GM23338 (cell line): ENCODE measurements around the gene GOLT1A. TPM values are rescaled to one million over a fixed set of nuclear protein-coding genes. Genes with fewer than 3 reads are reported as not detected.

Source experiments
- ATAC-seq: fragments of 200-7000 bp; cut with Tn5 transposase; 3 replicates; pipeline ENCODE4 v1.9.1; 2020
- DNase-seq: peaks from one replicate; pipeline ENCODE4 v3.0.0-alpha.2; 2015; ENCODE audit warnings: low spot score
- H2AFZ ChIP-seq: fragments of 200-600 bp; sonication (generic); 2 replicates; pipeline ENCODE4 v1.8.0; 2016; ENCODE audit warnings: antibody characterized with exemption, mild to moderate bottlenecking, moderate library complexity
- H3F3A ChIP-seq: fragments of 200-600 bp; sonication (generic); replicated peaks from 2 replicates; pipeline ENCODE4 v1.8.0; 2017; ENCODE audit warnings: antibody characterized with exemption, mixed run types, low read depth
- H3K27ac ChIP-seq: fragments of 200-600 bp; sonication (generic); 2 replicates; pipeline ENCODE4 v1.6.1; 2016; ENCODE audit warnings: low read depth
- H3K27me3 ChIP-seq: fragments of 200-600 bp; sonication (generic); 2 replicates; pipeline ENCODE4 v1.8.0; 2016; ENCODE audit warnings: mild to moderate bottlenecking, mixed run types, moderate library complexity; ENCODE audit not compliant: insufficient read depth
- H3K36me3 ChIP-seq: fragments of 200-600 bp; sonication (generic); 2 replicates; pipeline ENCODE4 v1.8.0; 2016; ENCODE audit warnings: mild to moderate bottlenecking; ENCODE audit not compliant: insufficient read depth
- H3K4me1 ChIP-seq: fragments of 200-600 bp; sonication (generic); 2 replicates; pipeline ENCODE4 v1.8.0; 2016; ENCODE audit warnings: mild to moderate bottlenecking, moderate library complexity; ENCODE audit not compliant: insufficient read depth
- H3K4me2 ChIP-seq: fragments of 200-600 bp; sonication (generic); 2 replicates; pipeline ENCODE4 v1.7.1; 2017; ENCODE audit warnings: mixed run types
- H3K4me3 ChIP-seq: fragments of 200-600 bp; sonication (generic); 2 replicates; pipeline ENCODE4 v1.6.1; 2016; ENCODE audit warnings: mixed run types
- H3K79me2 ChIP-seq: fragments of 200-600 bp; sonication (generic); replicated peaks from 2 replicates; pipeline ENCODE4 v1.8.0; 2017; ENCODE audit warnings: mild to moderate bottlenecking; ENCODE audit not compliant: insufficient read depth
- H3K9me2 ChIP-seq: fragments of 200-600 bp; sonication (generic); 2 replicates; pipeline ENCODE4 v1.8.0; 2017; ENCODE audit not compliant: insufficient read depth
- H4K20me1 ChIP-seq: fragments of 200-600 bp; sonication (generic); replicated peaks from 2 replicates; pipeline ENCODE4 v1.8.0; 2017; ENCODE audit warnings: mild to moderate bottlenecking; ENCODE audit not compliant: insufficient read depth
- H3K27ac Mint-ChIP-seq: 2 replicates; pipeline ENCODE4 v1.8.0; 2020; ENCODE audit warnings: inconsistent platforms, mild to moderate bottlenecking, moderate library complexity, mixed read lengths
- H3K27me3 Mint-ChIP-seq: 3 replicates; pipeline ENCODE4 v1.8.0; 2022; ENCODE audit warnings: low read depth, mild to moderate bottlenecking, moderate library complexity, mixed read lengths, inconsistent platforms; ENCODE audit not compliant: insufficient read depth, poor library complexity
- H3K36me3 Mint-ChIP-seq: 3 replicates; pipeline ENCODE4 v1.8.0; 2021; ENCODE audit warnings: low read depth, mild to moderate bottlenecking, inconsistent platforms, moderate library complexity, mixed read lengths
- H3K4me1 Mint-ChIP-seq: 3 replicates; pipeline ENCODE4 v1.8.0; 2020; ENCODE audit warnings: mild to moderate bottlenecking, inconsistent platforms, mixed read lengths
- H3K4me3 Mint-ChIP-seq: 3 replicates; pipeline ENCODE4 v1.8.0; 2021; ENCODE audit warnings: moderate library complexity, mild to moderate bottlenecking, inconsistent platforms, mixed read lengths
- H3K9me3 Mint-ChIP-seq: 3 replicates; pipeline ENCODE4 v1.8.0; 2020; ENCODE audit warnings: moderate library complexity, mild to moderate bottlenecking, inconsistent platforms, mixed read lengths
- CTCF ChIP-seq, 2 experiments: fragments of 200-600 bp in 1 of 2; sonication (generic) in 1 of 2; conservative IDR thresholded peaks; 2 replicates each; pipeline versions ENCODE4 v1.5.1 to v1.6.1; 2016 to 2017; ENCODE audit warnings: antibody characterized with exemption in 2 of 2, low read depth in 2 of 2, mild to moderate bottlenecking in 2 of 2, moderate library complexity in 1 of 2
- JUNB ChIP-seq: IDR thresholded peaks from one replicate; pipeline ENCODE4 v1.6.1; 2016; ENCODE audit warnings: antibody characterized with exemption; ENCODE audit not compliant: unreplicated experiment
- POLR2AphosphoS5 ChIP-seq: IDR thresholded peaks from 2 replicates; pipeline ENCODE4 v1.6.1; 2016; ENCODE audit warnings: antibody characterized with exemption, low read depth
- polyA plus RNA-seq: library from polyadenylated mRNA; unstranded; fragments of >200 nt; fragmentation: Nextera tagmentation; extraction: Ambion mirVana; gene quantifications from 2 replicates; pipeline ENCODE4 v1.2.1, GENCODE V29; 2016
- total RNA-seq: library from RNA; depleted of rRNA; stranded (reverse); fragments of >200 nt; shearing (Covaris generic); gene quantifications from 2 replicates; pipeline ENCODE4 v1.2.3, GENCODE V29; 2014
- TF ChIP-seq, protein P1 (sequence below): fragments of 250-450 bp; sonication (Bioruptor Pico); IDR thresholded peaks from 2 replicates; pipeline ENCODE4 v1.5.0; 2020; ENCODE audit warnings: mild to moderate bottlenecking, moderate library complexity
- TF ChIP-seq, protein P2 (sequence below): IDR thresholded peaks from one replicate; pipeline ENCODE4 v1.6.1; 2018; ENCODE audit warnings: antibody characterized with exemption; ENCODE audit not compliant: unreplicated experiment

GOLT1A gene
- total and polyA plus RNA-seq, 2 experiments from 2014 or later = 3.0 to 7.2 TPM

GRCh38 chr1:204251286-204251685 is 37.5 kb upstream of the GOLT1A start (continued):
- TF ChIP-seq, protein P1, sequence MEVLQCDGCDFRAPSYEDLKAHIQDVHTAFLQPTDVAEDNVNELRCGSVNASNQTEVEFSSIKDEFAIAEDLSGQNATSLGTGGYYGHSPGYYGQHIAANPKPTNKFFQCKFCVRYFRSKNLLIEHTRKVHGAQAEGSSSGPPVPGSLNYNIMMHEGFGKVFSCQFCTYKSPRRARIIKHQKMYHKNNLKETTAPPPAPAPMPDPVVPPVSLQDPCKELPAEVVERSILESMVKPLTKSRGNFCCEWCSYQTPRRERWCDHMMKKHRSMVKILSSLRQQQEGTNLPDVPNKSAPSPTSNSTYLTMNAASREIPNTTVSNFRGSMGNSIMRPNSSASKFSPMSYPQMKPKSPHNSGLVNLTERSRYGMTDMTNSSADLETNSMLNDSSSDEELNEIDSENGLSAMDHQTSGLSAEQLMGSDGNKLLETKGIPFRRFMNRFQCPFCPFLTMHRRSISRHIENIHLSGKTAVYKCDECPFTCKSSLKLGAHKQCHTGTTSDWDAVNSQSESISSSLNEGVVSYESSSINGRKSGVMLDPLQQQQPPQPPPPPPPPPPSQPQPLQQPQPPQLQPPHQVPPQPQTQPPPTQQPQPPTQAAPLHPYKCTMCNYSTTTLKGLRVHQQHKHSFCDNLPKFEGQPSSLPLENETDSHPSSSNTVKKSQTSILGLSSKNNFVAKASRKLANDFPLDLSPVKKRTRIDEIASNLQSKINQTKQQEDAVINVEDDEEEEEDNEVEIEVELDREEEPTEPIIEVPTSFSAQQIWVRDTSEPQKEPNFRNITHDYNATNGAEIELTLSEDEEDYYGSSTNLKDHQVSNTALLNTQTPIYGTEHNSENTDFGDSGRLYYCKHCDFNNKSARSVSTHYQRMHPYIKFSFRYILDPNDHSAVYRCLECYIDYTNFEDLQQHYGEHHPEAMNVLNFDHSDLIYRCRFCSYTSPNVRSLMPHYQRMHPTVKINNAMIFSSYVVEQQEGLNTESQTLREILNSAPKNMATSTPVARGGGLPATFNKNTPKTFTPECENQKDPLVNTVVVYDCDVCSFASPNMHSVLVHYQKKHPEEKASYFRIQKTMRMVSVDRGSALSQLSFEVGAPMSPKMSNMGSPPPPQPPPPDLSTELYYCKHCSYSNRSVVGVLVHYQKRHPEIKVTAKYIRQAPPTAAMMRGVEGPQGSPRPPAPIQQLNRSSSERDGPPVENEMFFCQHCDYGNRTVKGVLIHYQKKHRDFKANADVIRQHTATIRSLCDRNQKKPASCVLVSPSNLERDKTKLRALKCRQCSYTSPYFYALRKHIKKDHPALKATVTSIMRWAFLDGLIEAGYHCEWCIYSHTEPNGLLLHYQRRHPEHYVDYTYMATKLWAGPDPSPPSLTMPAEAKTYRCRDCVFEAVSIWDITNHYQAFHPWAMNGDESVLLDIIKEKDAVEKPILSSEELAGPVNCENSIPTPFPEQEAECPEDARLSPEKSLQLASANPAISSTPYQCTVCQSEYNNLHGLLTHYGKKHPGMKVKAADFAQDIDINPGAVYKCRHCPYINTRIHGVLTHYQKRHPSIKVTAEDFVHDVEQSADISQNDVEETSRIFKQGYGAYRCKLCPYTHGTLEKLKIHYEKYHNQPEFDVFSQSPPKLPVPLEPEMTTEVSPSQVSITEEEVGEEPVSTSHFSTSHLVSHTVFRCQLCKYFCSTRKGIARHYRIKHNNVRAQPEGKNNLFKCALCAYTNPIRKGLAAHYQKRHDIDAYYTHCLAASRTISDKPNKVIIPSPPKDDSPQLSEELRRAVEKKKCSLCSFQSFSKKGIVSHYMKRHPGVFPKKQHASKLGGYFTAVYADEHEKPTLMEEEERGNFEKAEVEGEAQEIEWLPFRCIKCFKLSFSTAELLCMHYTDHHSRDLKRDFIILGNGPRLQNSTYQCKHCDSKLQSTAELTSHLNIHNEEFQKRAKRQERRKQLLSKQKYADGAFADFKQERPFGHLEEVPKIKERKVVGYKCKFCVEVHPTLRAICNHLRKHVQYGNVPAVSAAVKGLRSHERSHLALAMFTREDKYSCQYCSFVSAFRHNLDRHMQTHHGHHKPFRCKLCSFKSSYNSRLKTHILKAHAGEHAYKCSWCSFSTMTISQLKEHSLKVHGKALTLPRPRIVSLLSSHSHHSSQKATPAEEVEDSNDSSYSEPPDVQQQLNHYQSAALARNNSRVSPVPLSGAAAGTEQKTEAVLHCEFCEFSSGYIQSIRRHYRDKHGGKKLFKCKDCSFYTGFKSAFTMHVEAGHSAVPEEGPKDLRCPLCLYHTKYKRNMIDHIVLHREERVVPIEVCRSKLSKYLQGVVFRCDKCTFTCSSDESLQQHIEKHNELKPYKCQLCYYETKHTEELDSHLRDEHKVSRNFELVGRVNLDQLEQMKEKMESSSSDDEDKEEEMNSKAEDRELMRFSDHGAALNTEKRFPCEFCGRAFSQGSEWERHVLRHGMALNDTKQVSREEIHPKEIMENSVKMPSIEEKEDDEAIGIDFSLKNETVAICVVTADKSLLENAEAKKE (CRISPR knock-in tag) = no peak
- TF ChIP-seq, protein P2, sequence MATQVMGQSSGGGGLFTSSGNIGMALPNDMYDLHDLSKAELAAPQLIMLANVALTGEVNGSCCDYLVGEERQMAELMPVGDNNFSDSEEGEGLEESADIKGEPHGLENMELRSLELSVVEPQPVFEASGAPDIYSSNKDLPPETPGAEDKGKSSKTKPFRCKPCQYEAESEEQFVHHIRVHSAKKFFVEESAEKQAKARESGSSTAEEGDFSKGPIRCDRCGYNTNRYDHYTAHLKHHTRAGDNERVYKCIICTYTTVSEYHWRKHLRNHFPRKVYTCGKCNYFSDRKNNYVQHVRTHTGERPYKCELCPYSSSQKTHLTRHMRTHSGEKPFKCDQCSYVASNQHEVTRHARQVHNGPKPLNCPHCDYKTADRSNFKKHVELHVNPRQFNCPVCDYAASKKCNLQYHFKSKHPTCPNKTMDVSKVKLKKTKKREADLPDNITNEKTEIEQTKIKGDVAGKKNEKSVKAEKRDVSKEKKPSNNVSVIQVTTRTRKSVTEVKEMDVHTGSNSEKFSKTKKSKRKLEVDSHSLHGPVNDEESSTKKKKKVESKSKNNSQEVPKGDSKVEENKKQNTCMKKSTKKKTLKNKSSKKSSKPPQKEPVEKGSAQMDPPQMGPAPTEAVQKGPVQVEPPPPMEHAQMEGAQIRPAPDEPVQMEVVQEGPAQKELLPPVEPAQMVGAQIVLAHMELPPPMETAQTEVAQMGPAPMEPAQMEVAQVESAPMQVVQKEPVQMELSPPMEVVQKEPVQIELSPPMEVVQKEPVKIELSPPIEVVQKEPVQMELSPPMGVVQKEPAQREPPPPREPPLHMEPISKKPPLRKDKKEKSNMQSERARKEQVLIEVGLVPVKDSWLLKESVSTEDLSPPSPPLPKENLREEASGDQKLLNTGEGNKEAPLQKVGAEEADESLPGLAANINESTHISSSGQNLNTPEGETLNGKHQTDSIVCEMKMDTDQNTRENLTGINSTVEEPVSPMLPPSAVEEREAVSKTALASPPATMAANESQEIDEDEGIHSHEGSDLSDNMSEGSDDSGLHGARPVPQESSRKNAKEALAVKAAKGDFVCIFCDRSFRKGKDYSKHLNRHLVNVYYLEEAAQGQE = no peak
- TF ChIP-seq POLR2AphosphoS5 = no peak

- DNase-seq = no peak
- no peak overlapping the region for H3K4me2 ChIP-seq
- H2AFZ ChIP-seq = no peak overlapping the region
- Mint-ChIP-seq H3K36me3 (peaks cover 20% of the 10 kb centered on the region; the same call in 2 of the 3 replicates), H3K27ac (no peak overlapping the region), H3K9me3 (no peaks in the 10 kb centered on the region), H3K4me1 (peaks cover 49% of the 10 kb centered on the region), H3K4me3 (no peak overlapping the region), H3K27me3 (peaks cover 8% of the 10 kb centered on the region)
- H3K27ac ChIP-seq = no peak overlapping the region
- no peaks in the 10 kb centered on the region for H4K20me1 ChIP-seq
- ATAC-seq = no peak
- no peak for TF ChIP-seq JUNB
- TF ChIP-seq CTCF (conservative IDR thresholded peaks at IDR 0.05; ENCODE audit: low read depth in 2 of 2) = peak in 1 of 2 experiments; percentile 27; a peak in 2 of 4 replicates
- no peaks in the 10 kb centered on the region for H3K27me3 ChIP-seq
- H3F3A ChIP-seq = peaks cover 5% of the 10 kb centered on the region; the same call in 1 of the 2 replicates
- H3K9me2 ChIP-seq = no peaks in the 10 kb centered on the region
- peaks cover 24% of the 10 kb centered on the region for H3K4me1 ChIP-seq
- H3K4me3 ChIP-seq = no peak overlapping the region
- H3K36me3 ChIP-seq = no peaks in the 10 kb centered on the region
- no peaks in the 10 kb centered on the region for H3K79me2 ChIP-seq
Observed at GRCh38 chr1:204250428-204251030, 36.7 kb upstream of the GOLT1A start.
